Stimulated activated CD8-positive, alpha-beta memory T cell treated with anti-CD3 and anti-CD28 coated beads, Interleukin-12 subunit alpha, Interleukin-12 subunit beta, amount 100 ng/mL, for 1 hour (primary cell): ENCODE results near the gene LYZL2.
"Not testable (repeated sequence)": the region's sequence is repeated elsewhere in the genome, so short reads cannot be mapped to it uniquely, and the experiment has no call there.

Source experiments
- DNase-seq: peaks from one replicate; pipeline ENCODE4 v3.0.0-alpha.2; 2020; ENCODE audit warnings: low read depth

The LYZL2 gene

DNA sequence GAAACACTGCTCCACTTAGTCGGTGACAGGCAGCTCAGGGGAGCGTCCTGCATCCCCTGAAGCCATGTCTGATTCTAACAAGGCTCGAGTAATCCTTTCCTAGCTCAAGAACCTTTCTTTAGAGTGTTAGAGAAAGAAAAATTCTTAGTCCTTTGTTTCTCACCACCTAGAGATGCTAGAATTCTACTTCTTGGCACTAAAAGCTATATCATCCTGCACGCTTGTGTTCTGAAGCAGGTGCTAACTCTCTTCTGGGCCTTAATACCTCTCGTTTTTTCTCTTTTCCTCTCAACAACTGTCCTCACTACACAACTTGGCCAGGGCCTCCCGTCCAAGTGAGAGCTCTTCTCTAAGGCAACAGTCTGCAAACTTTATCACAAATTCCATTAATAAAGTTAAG is at the start of gene LYZL2:
TSS of gene LYZL2 (minus strand) at position 101 of the 400 bp plus-strand sequence. CDS start 2,838 bp downstream, outside the sequence.
- no peak for DNase-seq

DNA sequence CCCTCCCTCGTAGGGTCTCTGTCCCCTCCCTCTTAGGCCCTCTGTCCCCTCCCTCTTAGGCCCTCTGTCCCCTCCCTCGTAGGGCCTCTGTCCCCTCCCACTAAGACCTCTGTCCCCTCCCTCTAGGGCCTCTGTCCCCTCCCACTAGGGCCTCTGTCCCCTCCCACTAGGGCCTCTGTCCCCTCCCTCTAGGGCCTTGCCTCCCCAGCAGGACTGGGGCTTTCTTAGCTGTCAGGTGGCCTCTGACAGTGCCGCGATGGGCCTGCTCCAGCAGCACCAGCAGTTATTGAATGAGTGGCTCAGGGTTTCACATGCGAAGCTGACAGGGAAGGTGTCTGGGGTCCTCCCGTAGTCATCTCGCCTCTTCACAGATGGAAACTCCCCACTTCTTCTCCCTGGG is 48.1 kb upstream of the LYZL2 start:
- DNase-seq = not testable (repeated sequence)

DNA sequence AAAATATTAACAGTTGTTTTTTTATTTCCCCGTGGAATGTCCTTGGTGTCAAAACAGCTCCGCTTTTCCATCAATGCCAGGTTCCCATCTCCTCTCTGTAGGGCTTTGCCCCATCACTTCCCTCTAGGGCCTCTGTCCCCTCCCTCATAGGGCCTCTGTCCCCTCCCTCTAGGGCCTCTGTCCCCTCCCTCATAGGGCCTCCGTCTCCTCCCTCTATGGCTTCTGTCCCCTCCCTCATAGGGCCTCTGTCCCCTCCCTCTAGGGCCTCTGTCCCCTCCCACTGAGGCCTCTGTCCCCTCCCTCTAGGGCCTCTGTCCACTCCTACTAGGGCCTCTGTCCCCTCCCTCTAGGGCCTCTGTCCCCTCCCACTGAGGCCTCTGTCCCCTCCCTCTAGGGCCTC is 47.6 kb upstream of the LYZL2 start:
- not testable (repeated sequence) for DNase-seq

DNA sequence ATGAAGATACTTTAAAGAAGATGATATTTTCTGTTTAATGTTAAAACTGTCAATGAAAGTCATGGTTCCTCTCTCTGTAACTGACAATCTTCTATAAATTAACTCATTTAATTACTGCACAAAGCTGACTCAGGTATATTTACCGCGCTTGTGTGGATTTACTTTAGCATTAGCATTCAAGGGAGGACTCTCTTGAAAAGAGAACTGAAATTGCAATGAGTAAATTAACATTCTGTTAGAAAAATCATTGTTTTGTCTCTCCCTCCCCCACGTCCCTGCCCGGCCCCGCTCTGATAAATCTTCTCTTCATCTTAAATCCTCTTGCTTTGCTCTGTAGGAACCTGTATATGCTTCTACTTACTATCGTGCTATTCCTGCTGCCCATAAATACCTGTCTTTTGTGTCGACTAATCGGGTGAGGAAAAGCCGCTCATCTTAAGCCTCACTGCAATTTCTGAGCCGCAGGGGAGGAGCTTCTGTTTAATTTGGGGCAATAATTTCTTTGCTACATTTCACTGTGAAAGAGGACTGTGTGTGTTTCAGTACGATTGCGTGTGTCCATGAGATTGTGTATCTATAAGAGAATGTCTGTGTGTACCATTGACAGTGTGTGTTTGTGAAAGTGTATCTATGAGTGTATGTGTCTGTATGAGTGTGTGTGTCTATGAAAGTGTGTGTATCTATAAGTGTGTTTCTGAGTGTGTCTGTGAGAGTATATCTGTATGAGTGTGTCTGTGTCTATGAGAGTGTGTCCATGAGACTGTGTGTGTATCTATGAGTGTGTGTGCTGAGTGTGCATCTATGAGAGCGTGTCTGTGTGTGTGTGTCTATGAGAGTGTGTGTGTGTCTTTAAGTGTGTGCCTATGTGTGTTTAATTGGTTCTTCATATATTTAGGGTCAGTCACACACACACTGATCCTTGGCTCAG is 46.5 kb upstream of the LYZL2 start:
- DNase-seq = no peak

DNA sequence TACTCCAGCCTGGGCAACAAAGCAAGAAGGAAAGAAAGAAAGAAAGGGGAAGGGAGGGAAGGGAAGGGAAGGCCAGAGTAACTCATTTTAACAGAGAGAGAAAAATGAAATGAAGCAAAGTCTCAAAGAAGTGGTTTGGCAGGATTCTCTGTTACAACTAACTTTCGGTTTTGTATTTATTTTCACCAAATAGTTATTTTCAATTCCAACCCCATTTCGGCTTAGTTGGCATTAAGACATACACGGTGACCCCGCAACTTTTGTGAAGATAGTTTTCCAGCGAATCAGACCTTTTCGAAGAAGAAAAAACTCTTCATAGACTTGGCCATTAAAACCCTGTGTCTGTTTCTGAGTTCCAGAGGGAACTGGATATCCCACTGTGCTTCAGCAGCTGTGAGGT is 45.2 kb upstream of the LYZL2 start:
- no peak for DNase-seq

DNA sequence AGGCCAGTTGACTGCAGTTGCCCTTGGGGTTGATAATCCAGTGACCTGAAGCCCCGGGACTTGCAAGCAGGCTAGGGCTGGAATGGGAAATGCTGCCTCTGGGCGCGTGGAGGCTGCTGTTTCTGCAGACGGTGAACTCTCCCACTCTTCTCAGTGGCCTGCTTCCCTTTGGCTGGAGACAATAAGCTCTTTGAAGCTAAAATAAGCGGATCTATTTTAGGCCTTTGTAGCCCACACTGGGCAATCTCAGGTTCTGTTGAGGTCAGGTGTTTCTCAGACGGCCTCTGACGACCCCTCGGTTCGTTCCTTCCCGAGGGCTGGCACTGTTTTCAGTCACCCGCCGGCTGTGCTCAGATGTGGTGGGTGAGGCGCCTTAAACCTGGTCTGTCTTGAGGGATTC is 43.7 kb upstream of the LYZL2 start:
- DNase-seq = not testable (repeated sequence)

DNA sequence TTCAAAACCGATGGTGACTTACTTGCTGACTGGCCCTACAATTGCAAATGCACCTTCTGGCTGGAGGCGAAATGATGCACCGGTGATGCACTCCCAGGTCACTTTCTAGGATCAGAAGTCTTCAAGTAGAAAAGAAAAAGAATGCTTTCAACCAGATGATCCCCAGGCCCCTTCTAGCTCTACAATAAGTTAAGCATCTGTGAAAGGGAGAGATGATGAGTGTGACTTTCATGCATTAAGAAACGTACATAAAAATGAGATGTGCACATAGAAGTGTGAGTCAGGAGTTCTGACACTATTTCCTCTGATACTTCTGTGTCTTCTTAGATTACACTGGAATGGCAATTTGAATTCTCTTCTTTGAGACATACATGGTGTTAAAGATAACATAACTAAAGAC is 42.8 kb upstream of the LYZL2 start:
- DNase-seq = not testable (repeated sequence)

DNA sequence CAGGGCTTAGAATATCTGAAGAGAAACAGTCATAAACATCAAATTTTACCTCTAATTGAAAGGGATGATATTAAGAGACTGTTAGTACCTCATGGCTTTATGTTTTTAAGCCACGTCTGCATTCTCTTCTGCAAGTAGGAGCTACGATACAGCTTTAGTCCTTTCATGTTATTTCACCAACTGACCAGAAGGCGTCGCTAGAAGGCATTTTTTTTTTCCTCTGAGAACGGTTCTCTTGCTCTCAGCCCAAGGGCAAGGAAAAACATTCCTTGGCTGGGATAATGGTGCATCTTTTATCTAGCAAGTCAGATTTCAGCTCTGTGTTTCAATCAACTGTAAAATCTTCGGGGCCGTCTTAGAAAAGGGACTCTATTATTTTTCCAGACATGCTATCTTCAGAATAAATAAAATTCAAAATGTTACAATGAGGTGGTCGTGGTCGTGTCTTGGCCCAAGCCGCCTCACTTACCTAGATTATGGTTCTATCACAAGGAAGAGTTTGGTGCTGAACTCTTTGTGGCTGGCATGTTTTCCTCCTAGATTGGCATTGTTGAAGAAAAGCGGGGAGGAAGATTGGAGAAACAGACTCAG is 41.6 kb upstream of the LYZL2 start:
- peak; percentile 16 for DNase-seq

DNA sequence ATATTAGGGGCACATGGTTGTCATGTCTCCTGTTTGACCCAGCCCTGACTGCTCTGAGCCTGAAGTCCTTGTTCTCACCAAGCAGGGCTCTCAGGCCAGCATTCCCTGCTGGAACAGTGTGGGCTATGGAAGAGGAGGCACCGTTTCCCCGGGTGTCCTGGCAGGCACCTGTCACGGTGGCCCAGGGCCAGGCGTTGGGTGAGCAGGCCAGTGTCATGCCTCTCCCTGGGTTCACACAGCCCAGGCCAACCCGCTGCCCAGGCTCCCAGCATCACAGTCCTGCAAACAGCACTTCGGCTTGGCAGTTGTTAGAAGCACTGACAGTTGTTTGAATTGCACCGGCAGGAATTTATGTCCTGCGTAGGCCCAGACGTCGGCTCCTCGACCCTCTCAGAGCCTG is 38.4 kb upstream of the LYZL2 start:
- not testable (repeated sequence) for DNase-seq

DNA sequence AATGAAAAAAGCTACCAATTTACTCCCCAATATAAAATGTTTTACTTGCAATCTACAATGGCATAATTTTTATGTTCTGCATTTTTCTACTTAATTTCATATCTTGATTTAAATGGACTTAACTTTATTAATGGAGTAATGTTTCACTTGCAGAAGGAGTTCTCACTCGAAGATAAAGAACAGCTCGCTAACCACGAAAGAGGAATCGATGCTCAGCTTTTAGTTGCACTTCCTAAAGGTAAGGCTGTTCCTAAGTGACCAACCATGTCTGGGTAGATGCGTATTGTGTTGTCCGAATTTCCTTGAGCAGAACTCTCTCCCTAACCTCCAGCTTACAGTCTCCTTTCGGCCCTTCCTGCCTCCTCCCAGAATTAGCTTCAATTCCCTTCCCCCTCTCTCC is 33.9 kb upstream of the LYZL2 start:
- DNase-seq = not testable (repeated sequence)

DNA sequence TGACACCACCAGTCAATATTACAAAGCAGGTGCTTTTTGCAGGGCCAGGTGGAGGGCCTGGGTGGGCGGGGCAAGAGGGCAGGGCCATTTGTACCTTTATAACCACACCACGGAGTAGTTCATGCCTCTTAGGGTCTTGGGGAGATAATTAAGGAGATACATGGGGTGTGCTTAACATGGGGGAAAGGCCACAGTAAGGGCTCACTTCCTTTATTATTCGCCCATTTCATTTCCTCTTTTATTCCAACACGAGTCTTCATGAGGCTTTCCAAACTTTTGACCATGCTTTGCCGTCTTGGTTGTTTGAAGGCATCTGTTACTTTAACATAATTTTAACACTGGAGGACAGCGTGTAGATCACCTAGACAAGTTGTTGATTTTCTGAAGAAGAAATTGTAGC is 33.3 kb upstream of the LYZL2 start:
- DNase-seq = no peak

DNA sequence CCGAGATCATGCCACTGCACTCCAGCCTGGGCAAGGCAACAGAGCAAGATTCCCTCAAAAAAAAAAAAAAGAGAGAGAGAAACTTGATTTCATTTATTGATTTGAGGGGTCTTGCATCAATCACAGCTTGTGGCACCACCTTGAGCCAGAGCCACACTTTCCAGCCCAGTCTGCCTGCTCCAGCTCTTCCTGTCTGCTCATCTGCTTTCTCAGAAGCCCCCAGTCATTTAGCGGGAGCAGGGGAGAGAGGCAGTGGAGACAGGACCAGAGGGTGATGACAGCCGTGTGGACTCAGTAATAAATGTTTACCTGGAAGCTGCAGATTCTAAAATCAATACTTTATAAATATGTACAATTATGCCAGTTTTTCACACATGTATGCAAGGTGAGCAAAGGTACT is 30.8 kb upstream of the LYZL2 start:
- DNase-seq = not testable (repeated sequence)

DNA sequence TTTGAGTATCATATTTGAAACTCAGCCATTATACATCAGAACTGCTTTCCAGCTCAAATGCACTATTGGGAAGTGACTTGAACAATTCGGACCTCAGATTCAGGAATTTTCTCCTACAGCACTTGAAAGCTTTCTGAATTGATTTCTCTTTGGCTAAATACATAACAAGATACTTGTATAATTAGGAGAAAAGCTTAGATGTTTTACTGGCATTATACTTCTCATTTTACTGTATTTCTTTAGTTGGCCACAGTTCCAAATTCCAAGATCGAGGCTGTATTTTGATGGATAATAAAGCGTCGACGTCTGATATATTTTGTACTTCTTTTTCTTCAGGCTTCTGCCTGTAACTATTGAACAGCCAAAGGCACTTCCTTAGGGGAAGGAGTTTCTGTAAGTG is 26.7 kb upstream of the LYZL2 start:
- DNase-seq = no peak

DNA sequence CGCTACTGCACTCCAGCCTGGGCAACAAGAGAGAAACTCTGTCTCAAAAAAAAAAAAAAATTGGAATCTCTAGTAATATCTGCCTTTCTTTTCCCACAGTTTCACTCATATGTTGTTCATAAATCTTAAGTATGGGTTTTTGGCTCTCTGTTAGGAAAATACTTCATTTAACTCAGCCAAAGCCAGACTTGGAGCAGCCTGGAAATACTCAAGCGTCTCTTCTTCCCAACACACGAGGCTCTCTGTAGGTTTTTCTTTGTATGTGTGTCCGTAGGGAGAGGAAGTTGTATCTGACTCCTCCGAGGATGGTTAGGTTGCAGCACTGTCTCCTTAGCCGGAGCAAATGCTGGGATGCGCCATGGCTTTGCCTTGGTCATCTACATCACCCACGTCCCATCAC is 25.4 kb upstream of the LYZL2 start:
- DNase-seq = not testable (repeated sequence)

DNA sequence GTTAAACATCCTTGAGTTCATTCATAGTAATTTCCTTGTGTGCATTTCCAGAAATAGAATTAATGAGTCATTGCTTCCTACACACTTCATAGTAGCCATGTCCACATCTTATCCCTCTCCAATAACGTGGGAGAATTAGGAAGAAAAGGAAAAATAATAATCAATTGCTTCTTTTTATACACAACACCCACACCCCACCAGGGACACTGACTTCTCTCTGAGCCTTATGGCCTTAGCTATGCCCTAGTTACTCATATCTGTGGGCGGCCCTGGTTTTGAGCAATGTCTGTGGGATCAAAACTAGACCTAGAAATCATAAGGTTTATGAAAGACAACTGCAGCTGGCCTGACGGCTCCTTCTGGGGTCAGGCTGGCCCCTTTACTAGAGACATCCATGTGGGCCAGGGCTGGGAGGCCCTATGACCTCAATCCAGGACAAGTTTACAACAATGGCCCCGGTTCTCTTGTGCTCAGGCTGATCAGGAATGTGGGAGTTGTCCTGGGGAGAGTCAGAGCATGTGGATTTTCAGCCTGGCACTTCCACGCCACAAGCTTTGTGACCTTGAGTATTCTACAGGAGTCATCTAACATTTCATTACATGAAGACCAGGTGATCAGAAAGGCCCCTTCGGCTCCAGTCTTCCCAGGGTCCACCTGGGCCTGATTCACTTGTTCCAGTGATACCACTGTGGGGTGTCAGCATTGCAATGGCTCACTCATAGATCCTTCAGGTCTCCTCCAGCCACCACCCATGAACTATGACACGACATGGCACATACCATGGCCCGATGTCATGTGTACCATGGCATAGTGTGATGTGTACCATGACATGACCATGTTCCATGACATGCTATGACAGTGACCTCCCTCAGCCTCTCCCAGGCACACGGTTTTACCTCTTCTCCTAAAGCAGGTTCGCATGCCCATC is 22.2 kb upstream of the LYZL2 start:
- DNase-seq = not testable (repeated sequence)

DNA sequence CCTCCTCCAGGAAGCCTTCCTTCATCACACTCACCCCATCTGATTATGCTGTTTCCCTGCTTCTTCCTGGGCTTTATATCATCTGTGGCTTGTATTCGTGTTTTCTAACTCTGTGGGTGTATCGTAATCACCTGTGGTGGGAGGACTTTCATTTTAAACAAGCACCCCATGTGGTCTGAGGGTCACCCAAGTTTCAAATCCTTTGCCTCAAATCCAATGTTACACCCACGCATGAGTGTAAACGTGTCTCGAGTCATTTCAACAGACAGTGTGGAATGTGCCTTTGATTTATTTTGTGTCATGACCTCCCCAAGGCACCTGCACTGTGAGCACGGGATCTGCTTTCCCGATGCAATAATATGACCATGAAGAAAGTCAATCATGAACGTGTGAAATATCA is 17.5 kb upstream of the LYZL2 start:
- no peak for DNase-seq

DNA sequence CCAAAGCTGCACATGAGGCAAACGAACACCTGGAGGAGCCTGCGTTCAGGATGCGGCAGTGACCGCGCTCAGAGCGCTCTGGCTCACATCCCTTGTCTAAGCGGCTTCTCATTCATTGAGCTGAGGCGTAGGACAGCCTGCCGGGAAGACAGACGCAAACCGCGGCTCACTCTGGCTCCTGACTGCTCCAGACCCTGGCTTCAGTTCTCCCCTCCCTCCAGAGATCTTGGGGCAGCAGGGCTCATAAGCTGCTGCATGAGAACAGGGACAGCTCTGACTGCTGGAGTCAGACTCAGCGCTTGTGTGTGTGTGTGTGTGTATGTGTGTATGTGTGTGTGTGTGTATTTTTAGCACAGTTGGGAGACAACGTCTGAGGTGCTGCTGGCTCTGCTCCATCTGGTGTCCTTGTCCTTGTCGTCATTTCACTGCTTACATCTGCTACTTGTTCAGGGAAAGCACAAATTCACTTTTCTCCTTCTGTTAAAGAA is 15.8 kb upstream of the LYZL2 start:
- no peak for DNase-seq

DNA sequence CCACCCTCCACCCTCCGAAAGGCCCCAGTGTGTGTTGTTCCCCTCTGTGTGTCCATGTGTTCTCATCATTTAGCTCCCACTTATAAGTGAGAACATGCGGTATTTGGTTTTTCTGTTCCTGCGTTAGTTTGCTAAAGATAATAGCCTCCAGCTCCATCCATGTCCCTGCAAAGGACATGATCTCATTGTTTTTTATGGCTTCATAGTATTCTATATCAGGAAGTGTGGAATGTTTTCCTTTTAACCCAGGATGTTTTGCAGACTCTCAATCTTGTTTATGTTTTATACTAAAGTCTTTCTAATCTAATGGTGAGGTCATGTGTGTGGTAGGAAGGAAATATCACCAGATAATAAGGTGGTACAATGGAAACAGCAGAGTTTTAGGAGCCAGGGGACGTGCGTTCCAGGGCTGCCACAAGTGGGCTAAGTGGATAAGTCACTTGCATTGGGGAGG is 14.9 kb upstream of the LYZL2 start:
- not testable (repeated sequence) for DNase-seq

DNA sequence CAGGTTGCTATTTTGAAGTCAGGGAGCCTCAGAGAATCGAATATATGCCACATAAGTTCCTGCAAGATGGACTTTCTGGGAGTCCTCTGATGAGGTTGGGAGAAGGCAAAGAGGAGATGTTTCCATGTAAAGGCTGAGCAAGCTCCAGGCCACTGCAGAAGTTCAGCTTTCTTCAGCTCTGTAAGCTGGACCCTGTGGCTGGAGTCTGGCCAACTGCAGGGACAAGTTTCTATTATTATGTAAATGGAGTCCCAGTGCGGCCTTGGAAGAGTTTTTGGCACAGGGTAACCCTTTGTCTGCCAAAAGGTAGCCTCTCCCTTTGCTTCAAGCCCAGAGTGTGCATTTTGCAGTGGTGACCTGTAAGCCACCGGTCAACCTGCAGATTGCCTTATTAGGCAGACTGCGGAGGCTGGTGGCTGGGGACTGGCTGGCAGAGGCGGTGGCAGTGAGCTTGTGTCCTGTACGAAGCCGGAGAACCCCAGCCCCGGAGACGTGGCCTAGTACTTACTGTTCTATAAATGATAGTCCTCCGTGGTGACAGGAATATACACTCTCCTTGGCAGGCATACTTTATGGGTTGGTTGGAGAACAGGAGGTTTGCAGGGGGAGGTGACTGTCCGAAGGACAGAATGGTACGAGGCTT is 14.1 kb upstream of the LYZL2 start:
- not testable (repeated sequence) for DNase-seq

DNA sequence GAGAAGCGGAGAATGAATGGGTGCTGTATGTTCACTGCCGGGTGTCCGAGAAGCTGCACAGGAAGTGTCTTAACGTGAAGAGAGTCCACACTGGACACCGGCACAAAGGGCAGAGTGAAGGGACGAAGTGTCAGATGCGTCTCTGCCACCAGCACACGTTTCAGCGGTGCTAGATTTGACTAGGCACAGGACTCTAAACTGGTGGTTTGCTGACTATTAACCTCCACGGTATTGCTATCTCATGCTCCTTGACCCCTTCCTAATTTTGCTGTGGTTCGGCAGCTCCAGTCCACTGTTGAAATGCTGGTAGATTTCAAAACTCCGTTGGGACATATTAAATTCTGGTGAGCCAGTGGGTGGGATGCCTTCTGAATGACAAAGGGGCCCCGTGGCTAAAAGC is 13.3 kb upstream of the LYZL2 start:
- DNase-seq = not testable (repeated sequence)

DNA sequence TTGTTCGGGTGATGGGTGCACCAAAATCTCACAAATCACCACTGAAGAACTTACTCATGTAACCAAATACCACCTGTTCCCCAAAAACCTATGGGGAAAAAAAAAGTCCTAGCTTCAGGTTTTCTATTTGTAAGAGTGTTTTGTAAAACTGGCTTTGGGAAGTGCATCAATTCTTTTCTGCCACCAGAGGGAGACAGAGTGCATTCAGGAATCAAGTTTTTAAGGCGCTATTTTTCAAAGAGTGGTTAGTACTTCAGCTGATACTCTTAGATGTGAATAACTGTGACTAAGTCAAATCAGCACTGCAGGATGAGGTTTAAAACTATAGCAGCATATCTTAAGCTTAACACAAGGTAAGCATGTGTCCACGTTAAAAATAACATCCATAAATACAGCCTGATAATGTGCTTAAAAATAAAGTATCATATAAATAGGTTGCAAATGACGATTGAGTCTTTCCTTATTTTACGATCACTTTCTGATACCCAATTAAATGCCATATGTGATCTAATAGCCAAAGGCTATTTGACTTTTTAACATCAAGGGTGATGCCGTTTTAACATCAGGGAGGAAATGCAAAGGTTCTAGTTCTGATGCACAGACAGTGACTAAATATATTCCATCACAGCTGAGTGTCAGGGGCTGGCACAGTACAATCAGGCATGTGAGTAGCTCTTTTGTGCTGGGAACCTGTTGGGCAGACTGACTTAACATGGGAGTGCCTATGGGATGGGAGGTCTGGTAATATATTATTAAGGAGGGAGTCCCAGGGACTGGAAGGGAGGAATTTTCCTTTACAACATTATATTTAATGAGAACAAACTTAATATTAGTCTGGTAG is 10.6 kb upstream of the LYZL2 start:
- no peak for DNase-seq
